ENCODE data around the gene ZNF598. TPM values are rescaled to one million over a fixed set of nuclear protein-coding genes. Genes with fewer than 3 reads are reported as not detected.
A peak's percentile ranks its signal among the peaks of the same experiment; 100 is the strongest.

The ZNF598 gene
- total RNA-seq, 2 experiments from 2014 or later: 39.7 to 43.6 TPM

DNA sequence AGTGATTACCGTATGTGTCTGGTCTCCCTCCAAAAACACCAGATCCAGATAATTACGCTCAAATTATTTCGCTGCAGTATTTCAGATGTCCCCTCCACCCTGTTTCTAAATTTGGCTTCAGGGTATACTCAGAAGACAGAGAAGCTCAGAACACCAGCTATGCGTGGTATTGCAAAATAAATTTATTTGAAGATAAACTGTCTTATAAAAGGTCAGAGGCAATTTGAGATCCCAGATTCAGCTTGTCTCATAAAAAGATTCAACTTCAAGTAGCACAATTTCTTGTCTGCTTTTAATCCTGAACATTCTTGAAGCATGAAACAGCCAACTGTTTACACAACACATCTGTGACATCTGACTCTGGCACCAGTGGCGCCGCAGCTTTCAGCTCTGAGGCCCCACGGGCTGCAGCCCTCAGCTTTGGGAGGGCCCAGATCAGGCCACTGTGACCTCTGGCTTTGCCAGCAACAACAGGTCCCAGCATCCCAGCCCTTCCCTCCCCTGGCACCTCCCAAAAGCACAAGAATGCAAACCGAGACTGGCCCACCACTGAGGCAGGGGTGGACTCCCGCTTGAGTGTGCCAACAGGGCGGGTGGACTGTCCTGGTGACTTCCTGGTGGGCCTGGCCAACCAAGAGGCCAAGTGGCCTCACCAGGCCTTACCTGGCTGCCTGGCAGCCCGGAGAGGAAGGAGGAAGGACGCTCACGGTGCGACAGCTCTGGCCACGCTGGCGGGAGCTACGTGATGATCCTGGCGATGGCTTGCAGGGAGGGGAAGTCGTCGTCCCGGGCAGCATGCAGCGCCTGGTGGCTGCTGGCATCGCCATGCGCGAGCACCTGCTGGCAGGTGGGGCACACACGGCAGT is 11.9 kb downstream of the ZNF598 start:
- H3K27ac Mint-ChIP-seq: no peak overlapping the region
- H3K36me3 ChIP-seq (ENCODE audit: insufficient read depth, low read length): peaks cover 51% of the 10 kb centered on the region

DNA sequence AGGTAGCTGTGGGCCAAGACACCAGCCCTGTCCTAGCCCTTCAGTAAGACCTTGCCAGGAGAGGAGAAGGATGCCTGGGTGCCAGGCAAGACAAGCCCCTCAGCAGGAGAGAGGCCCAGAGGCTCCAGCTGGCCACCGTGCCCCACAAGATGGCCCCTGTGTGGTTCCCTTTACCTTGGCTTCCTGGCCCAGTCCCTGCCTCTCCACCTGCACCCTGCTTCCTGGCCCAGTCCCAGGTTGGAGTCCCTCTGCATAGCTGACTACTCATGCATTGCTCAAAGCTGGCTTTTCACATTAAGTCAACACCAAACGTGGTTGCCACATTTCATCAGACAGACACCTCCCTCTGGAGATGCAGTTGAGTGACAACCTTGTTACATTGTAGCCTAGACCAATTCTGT is 15.9 kb downstream of the ZNF598 start:
- ChIA-PET CTCF (interaction anchor here (1.0 to 2.5 kb wide), 2 partner anchors 10 to 23 kb away, joined by 6 to 7 read pairs; no protein-coding TSS in a partner anchor), POLR2A (interaction anchor here (0.6 to 5.1 kb wide), 7 partner anchors 10 to 161 kb away, joined by 3 to 55 read pairs (median 5); partner anchors contain the start of genes GFER, NOXO1, RPS2 and TBL3)
- Histone ChIP-seq H3K4me3 (ENCODE audit: low read length) (no peak overlapping the region), H3K36me3 (ENCODE audit: insufficient read depth, low read length) (peaks cover 14% of the 10 kb centered on the region), H3K9me3 (ENCODE audit: control insufficient read depth in 1 of 2, insufficient read depth in 1 of 2, low read length in 2 of 2) (peaks cover 0 to 18% of the 10 kb centered on the region in 2 experiments), H3K27me3 (ENCODE audit: control insufficient read depth in 1 of 2, insufficient read depth in 2 of 2, low read length in 2 of 2) (peaks cover 13 to 15% of the 10 kb centered on the region in 2 experiments), H3K27ac (ENCODE audit: low read depth in 1 of 2, low read length in 2 of 2) (peak overlapping the region in 1 of 2 donors; percentile 44), H3K4me1 (ENCODE audit: insufficient read depth, low read length) (peaks cover 26% of the 10 kb centered on the region)
- peaks cover 13% of the 10 kb centered on the region for H3K36me3 Mint-ChIP-seq (ENCODE audit: low read depth)
- peak overlapping the region; percentile 78 for H3K27ac Mint-ChIP-seq
- peaks cover 12% of the 10 kb centered on the region for H3K27me3 Mint-ChIP-seq
- H3K9me3 Mint-ChIP-seq: no peaks in the 10 kb centered on the region
- DNase-seq: peak in 2 of 14 experiments; percentile 58 to 63
- H3K4me3 Mint-ChIP-seq: peak overlapping the region; percentile 82
- TF ChIP-seq, protein P1, sequence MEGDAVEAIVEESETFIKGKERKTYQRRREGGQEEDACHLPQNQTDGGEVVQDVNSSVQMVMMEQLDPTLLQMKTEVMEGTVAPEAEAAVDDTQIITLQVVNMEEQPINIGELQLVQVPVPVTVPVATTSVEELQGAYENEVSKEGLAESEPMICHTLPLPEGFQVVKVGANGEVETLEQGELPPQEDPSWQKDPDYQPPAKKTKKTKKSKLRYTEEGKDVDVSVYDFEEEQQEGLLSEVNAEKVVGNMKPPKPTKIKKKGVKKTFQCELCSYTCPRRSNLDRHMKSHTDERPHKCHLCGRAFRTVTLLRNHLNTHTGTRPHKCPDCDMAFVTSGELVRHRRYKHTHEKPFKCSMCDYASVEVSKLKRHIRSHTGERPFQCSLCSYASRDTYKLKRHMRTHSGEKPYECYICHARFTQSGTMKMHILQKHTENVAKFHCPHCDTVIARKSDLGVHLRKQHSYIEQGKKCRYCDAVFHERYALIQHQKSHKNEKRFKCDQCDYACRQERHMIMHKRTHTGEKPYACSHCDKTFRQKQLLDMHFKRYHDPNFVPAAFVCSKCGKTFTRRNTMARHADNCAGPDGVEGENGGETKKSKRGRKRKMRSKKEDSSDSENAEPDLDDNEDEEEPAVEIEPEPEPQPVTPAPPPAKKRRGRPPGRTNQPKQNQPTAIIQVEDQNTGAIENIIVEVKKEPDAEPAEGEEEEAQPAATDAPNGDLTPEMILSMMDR (IDR thresholded peaks at IDR 0.05): no peak
- peaks cover 23% of the 10 kb centered on the region for H3K4me1 Mint-ChIP-seq (ENCODE audit: low read depth)
- no peak for ATAC-seq (ENCODE audit: poor library complexity)
- intact Hi-C loops (cut with DNase I, micrococcal nuclease): loop anchor here in 1 of 2 experiments (5.0 kb wide), 1 partner anchor 51 kb away; the partner anchor contains the start of gene MSRB1

More for the DNA sequence above, 11.9 kb downstream of the ZNF598 start:
- peaks cover 38% of the 10 kb centered on the region for H3K36me3 Mint-ChIP-seq (ENCODE audit: low read depth)
- ChIA-PET CTCF (no interaction called here), POLR2A (interaction anchor here (0.7 to 1.7 kb wide), 3 partner anchors 14 to 158 kb away, joined by 3 to 4 read pairs (median 4); partner anchors contain the start of genes GFER, RPS2 and TRAF7)
- no peak for ATAC-seq (ENCODE audit: poor library complexity)
- TF ChIP-seq, protein P1 (IDR thresholded peaks at IDR 0.05): no peak
- intact Hi-C loops (cut with DNase I, micrococcal nuclease): no loop called here
- Histone ChIP-seq H3K4me1 (ENCODE audit: insufficient read depth, low read length) (no peaks in the 10 kb centered on the region), H3K4me3 (ENCODE audit: low read length) (no peak overlapping the region), H3K27me3 (ENCODE audit: control insufficient read depth in 1 of 2, insufficient read depth in 2 of 2, low read length in 2 of 2) (no peaks in the 10 kb centered on the region), H3K9me3 (ENCODE audit: control insufficient read depth in 1 of 2, insufficient read depth in 1 of 2, low read length in 2 of 2) (peaks cover 0 to 6% of the 10 kb centered on the region in 2 experiments), H3K27ac (ENCODE audit: low read depth in 1 of 2, low read length in 2 of 2) (no peak overlapping the region)
- H3K4me3 Mint-ChIP-seq: no peak overlapping the region
- no peak for DNase-seq
- no peaks in the 10 kb centered on the region for H3K9me3 Mint-ChIP-seq
- no peaks in the 10 kb centered on the region for H3K27me3 Mint-ChIP-seq
- H3K4me1 Mint-ChIP-seq (ENCODE audit: low read depth): peaks cover 6% of the 10 kb centered on the region

DNA sequence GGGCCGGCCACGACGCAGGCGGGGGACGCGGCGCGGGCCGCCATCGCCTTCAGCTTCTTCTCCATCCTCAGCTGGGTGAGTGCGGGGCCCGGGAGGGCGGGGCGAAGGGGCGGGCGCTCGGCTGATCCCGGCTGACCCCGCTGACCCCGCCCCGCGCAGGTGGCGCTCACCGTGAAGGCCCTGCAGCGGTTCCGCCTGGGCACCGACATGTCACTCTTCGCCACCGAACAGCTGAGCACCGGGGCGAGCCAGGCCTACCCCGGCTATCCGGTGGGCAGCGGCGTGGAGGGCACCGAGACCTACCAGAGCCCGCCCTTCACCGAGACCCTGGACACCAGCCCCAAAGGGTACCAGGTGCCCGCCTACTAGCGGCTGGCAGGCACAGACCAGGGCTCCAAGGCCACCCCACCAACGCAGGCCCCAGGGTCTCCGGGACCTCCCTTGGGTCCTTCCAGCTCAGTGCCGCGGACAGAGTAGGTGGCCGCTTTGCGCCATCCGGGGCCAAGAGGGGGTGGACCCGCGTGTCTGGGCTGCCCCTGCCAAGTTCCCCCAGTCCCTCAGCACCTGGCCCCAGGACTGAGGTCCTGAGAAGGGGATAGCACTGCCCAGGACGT is 16.8 kb downstream of the ZNF598 start:
- ATAC-seq (ENCODE audit: poor library complexity) (no peak), DNase-seq (no peak)
- Mint-ChIP-seq H3K4me1 (ENCODE audit: low read depth) (peaks cover 26% of the 10 kb centered on the region), H3K27me3 (peaks cover 19% of the 10 kb centered on the region), H3K36me3 (ENCODE audit: low read depth) (peaks cover 5% of the 10 kb centered on the region), H3K4me3 (no peak overlapping the region), H3K9me3 (no peaks in the 10 kb centered on the region), H3K27ac (peak overlapping the region; percentile 78)
- TF ChIP-seq, protein P1 (IDR thresholded peaks at IDR 0.05): no peak
- Histone ChIP-seq H3K9me3 (ENCODE audit: control insufficient read depth in 1 of 2, insufficient read depth in 1 of 2, low read length in 2 of 2) (peaks cover 0 to 18% of the 10 kb centered on the region in 2 experiments), H3K4me3 (ENCODE audit: low read length) (no peak overlapping the region), H3K27ac (ENCODE audit: low read depth in 1 of 2, low read length in 2 of 2) (peak overlapping the region in 1 of 2 donors; percentile 21), H3K27me3 (ENCODE audit: control insufficient read depth in 1 of 2, insufficient read depth in 2 of 2, low read length in 2 of 2) (peaks cover 13 to 15% of the 10 kb centered on the region in 2 experiments), H3K4me1 (ENCODE audit: insufficient read depth, low read length) (peaks cover 26% of the 10 kb centered on the region), H3K36me3 (ENCODE audit: insufficient read depth, low read length) (peaks cover 5% of the 10 kb centered on the region)
- intact Hi-C loops (cut with DNase I, micrococcal nuclease): loop anchor here in 1 of 2 experiments (1.0 to 5.0 kb wide), 3 partner anchors 16 to 51 kb away; partner anchors contain the start of genes MSRB1 and ZNF598
- ChIA-PET POLR2A (interaction anchor here (1.0 to 5.1 kb wide), 6 partner anchors 9 to 162 kb away, joined by 3 to 55 read pairs (median 13); partner anchors contain the start of genes GFER, NOXO1, RPS2 and TBL3), CTCF (interaction anchor here (1.0 to 3.2 kb wide), 3 partner anchors 11 to 148 kb away, joined by 6 to 17 read pairs (median 6); no protein-coding TSS in a partner anchor)

All from CD4-positive, alpha-beta T cell (primary cell).